WERI-Rb-1 (cell line): ENCODE data around the gene ENOX2.

Experiments
- DNase-seq: peaks from one replicate; pipeline ENCODE4 v3.0.0-alpha.2; 2020
- H3K27ac ChIP-seq: fragments of 250-450 bp; sonication (Bioruptor Pico); 2 replicates; pipeline ENCODE4 v1.5.1; 2020; ENCODE audit warnings: mild to moderate bottlenecking, moderate library complexity
- H3K27me3 ChIP-seq: fragments of 250-450 bp; sonication (Bioruptor Pico); 2 replicates; pipeline ENCODE4 v1.5.1; 2021; ENCODE audit warnings: mild to moderate bottlenecking, low read depth, moderate library complexity; ENCODE audit not compliant: insufficient read depth, severe bottlenecking
- H3K36me3 ChIP-seq: fragments of 250-450 bp; sonication (Bioruptor Pico); 2 replicates; pipeline ENCODE4 v1.5.1; 2020; ENCODE audit warnings: mild to moderate bottlenecking, moderate library complexity
- H3K4me3 ChIP-seq: 2 replicates; pipeline ENCODE4 v1.5.1; 2011; ENCODE audit warnings: low read depth, mild to moderate bottlenecking, control low read depth, low read length
- H3K9me3 ChIP-seq: fragments of 250-450 bp; sonication (Bioruptor Pico); 2 replicates; pipeline ENCODE4 v1.5.1; 2021; ENCODE audit warnings: mild to moderate bottlenecking, moderate library complexity; ENCODE audit not compliant: severe bottlenecking
- CTCF ChIP-seq: IDR thresholded peaks from 2 replicates; pipeline ENCODE4 v1.5.1; 2011; ENCODE audit warnings: low read depth, mild to moderate bottlenecking, control low read depth, inconsistent platforms, low read length

The ENOX2 gene

GRCh38 chrX:130772105-130772775 is 130.8 kb downstream of the ENOX2 start:
- no peaks in the 10 kb centered on the region for H3K27me3 ChIP-seq
- no peak for TF ChIP-seq CTCF
- H3K4me3 ChIP-seq, result no peak overlapping the region
- DNase-seq, result no peak
- H3K27ac ChIP-seq, result no peak overlapping the region
- no peaks in the 10 kb centered on the region for H3K9me3 ChIP-seq
- no peaks in the 10 kb centered on the region for H3K36me3 ChIP-seq

- Histone ChIP-seq H3K9me3 (no peaks in the 10 kb centered on the region), H3K27ac (no peak overlapping the region), H3K4me3 (no peak overlapping the region), H3K36me3 (no peaks in the 10 kb centered on the region), H3K27me3 (no peaks in the 10 kb centered on the region)
- no peak for TF ChIP-seq CTCF
- DNase-seq, result no peak
These were observed 131.4 kb downstream of the ENOX2 start for GRCh38 chrX:130771648-130772047.

- no peak overlapping the region for H3K27ac ChIP-seq
- H3K9me3 ChIP-seq, result no peaks in the 10 kb centered on the region
- no peaks in the 10 kb centered on the region for H3K27me3 ChIP-seq
- no peak for DNase-seq
- H3K36me3 ChIP-seq, result no peaks in the 10 kb centered on the region
- H3K4me3 ChIP-seq, result no peak overlapping the region
- no peak for TF ChIP-seq CTCF
These were observed 131.8 kb downstream of the ENOX2 start for GRCh38 chrX:130771230-130771629.

- Histone ChIP-seq H3K27me3 (no peaks in the 10 kb centered on the region), H3K36me3 (no peaks in the 10 kb centered on the region), H3K4me3 (no peak overlapping the region), H3K9me3 (no peaks in the 10 kb centered on the region), H3K27ac (no peak overlapping the region)
- no peak for DNase-seq
- TF ChIP-seq CTCF, result no peak
These were observed 132.4 kb downstream of the ENOX2 start for GRCh38 chrX:130770615-130771014.

GRCh38 chrX:130769835-130770234 is 133.2 kb downstream of the ENOX2 start:
- H3K27ac ChIP-seq, result no peak overlapping the region
- H3K36me3 ChIP-seq, result no peaks in the 10 kb centered on the region
- TF ChIP-seq CTCF, result no peak
- H3K9me3 ChIP-seq, result no peaks in the 10 kb centered on the region
- H3K27me3 ChIP-seq, result no peaks in the 10 kb centered on the region
- H3K4me3 ChIP-seq, result no peak overlapping the region
- DNase-seq, result no peak

- H3K4me3 ChIP-seq, result no peak overlapping the region
- no peak for DNase-seq
- H3K36me3 ChIP-seq, result no peaks in the 10 kb centered on the region
- no peak for TF ChIP-seq CTCF
- H3K27ac ChIP-seq, result no peak overlapping the region
- H3K27me3 ChIP-seq, result no peaks in the 10 kb centered on the region
- no peaks in the 10 kb centered on the region for H3K9me3 ChIP-seq
These were observed 144.9 kb downstream of the ENOX2 start for GRCh38 chrX:130758072-130758471.
